ENCODE data around the gene PACRGL.

GRCh38 chr4:20680736-20681135 lies 19.5 kb upstream of the PACRGL start:
- TF ChIP-seq CTCF (IDR thresholded peaks at IDR 0.05; ENCODE audit: low read length) (no peak), EZH2 (optimal IDR thresholded peaks at IDR 0.05; ENCODE audit: low read depth, low read length) (no peak), EZH2phosphoT487 (IDR thresholded peaks at IDR 0.05; ENCODE audit: low read length) (no peak)
